Smooth muscle cell (in vitro differentiated cells): Measurements from ENCODE around the gene CCNF. TPM values are rescaled to one million over a fixed set of nuclear protein-coding genes. Genes with fewer than 3 reads are reported as not detected.

ENCODE experiments used
- DNase-seq: peaks from one replicate; lab custom pipeline; 2025; ENCODE audit not compliant: unreplicated experiment; lab: John Stamatoyannopoulos, UW
- H2AFZ ChIP-seq: fragments of 200-600 bp; sonication (generic); 2 replicates; pipeline ENCODE4 v1.6.0; 2016; ENCODE audit warnings: antibody characterized with exemption, low read depth, mild to moderate bottlenecking
- H3F3A ChIP-seq: fragments of 200-600 bp; sonication (generic); 2 replicates; pipeline ENCODE4 v1.6.0; 2017; ENCODE audit warnings: antibody characterized with exemption, low read depth
- H3K27ac ChIP-seq: fragments of 200-600 bp; sonication (generic); 2 replicates; pipeline ENCODE4 v1.5.1; 2016; ENCODE audit warnings: low read depth, mild to moderate bottlenecking
- H3K27me3 ChIP-seq: fragments of 200-600 bp; sonication (generic); 2 replicates; pipeline ENCODE4 v1.6.1; 2016; ENCODE audit warnings: low read depth, mild to moderate bottlenecking
- H3K36me3 ChIP-seq: fragments of 200-600 bp; sonication (generic); 2 replicates; pipeline ENCODE4 v1.5.1; 2016; ENCODE audit warnings: low read depth
- H3K4me1 ChIP-seq: fragments of 200-600 bp; sonication (generic); 2 replicates; pipeline ENCODE4 v1.5.1; 2016; ENCODE audit warnings: low read depth
- H3K4me2 ChIP-seq: fragments of 200-600 bp; sonication (generic); 2 replicates; pipeline ENCODE4 v1.6.0; 2016; ENCODE audit warnings: mild to moderate bottlenecking
- H3K4me3 ChIP-seq: fragments of 200-600 bp; sonication (generic); 2 replicates; pipeline ENCODE4 v1.5.1; 2016; ENCODE audit warnings: mild to moderate bottlenecking
- H3K79me2 ChIP-seq: fragments of 200-600 bp; sonication (generic); 2 replicates; pipeline ENCODE4 v1.6.0; 2016; ENCODE audit warnings: low read depth, mild to moderate bottlenecking
- H3K9ac ChIP-seq: fragments of 200-600 bp; sonication (generic); 2 replicates; pipeline ENCODE4 v1.6.0; 2016; ENCODE audit warnings: low read depth
- H3K9me3 ChIP-seq: fragments of 200-600 bp; sonication (generic); replicated peaks from 2 replicates; pipeline ENCODE4 v1.5.1; 2016; ENCODE audit warnings: low read depth
- H4K20me1 ChIP-seq: fragments of 200-600 bp; sonication (generic); 2 replicates; pipeline ENCODE4 v1.6.0; 2016; ENCODE audit warnings: low read depth
- CTCF ChIP-seq: fragments of 200-600 bp; sonication (generic); IDR thresholded peaks from 2 replicates; pipeline ENCODE4 v1.5.1; 2017; ENCODE audit warnings: borderline replicate concordance, mild to moderate bottlenecking, antibody characterized with exemption; ENCODE audit not compliant: insufficient read depth, poor library complexity, severe bottlenecking
- WGBS: methylation state at CpG from one replicate; pipeline ENCODE4 v1.1.7; 2016; ENCODE audit warnings: low lambda C conversion rate; 5-methylcytosine and 5-hydroxymethylcytosine counted together
- polyA plus RNA-seq: library from polyadenylated mRNA; unstranded; fragments of >200 nt; fragmentation: Nextera tagmentation; extraction: Ambion mirVana; gene quantifications from 2 replicates; pipeline ENCODE4 v1.2.1, GENCODE V29; 2016
- total RNA-seq: library from RNA; depleted of rRNA; stranded (reverse); fragments of >200 nt; gene quantifications from 2 replicates; pipeline ENCODE4 v1.2.3, GENCODE V29; 2014

CCNF gene
- total and polyA plus RNA-seq, 2 experiments from 2014 or later: 3.6 to 12.8 TPM

- Histone ChIP-seq H3K27ac (no peak overlapping the region), H3K9me3 (no peaks in the 10 kb centered on the region), H3K4me3 (no peak overlapping the region), H3K4me1 (no peaks in the 10 kb centered on the region), H3F3A (no peaks in the 10 kb centered on the region), H2AFZ (no peak overlapping the region), H4K20me1 (no peaks in the 10 kb centered on the region), H3K27me3 (no peaks in the 10 kb centered on the region), H3K36me3 (no peaks in the 10 kb centered on the region), H3K9ac (no peak overlapping the region), H3K79me2 (no peaks in the 10 kb centered on the region), H3K4me2 (no peak overlapping the region)
- no peak for TF ChIP-seq CTCF
- DNase-seq: no peak
- 97% methylated on average over 19 of the region's 19 CpGs for WGBS
Observed at GRCh38 chr16:2450975-2451381, 21.7 kb downstream of the CCNF start.

GRCh38 chr16:2451851-2452320 lies 22.6 kb downstream of the CCNF start:
- H3K9ac ChIP-seq: no peak overlapping the region
- H3K27me3 ChIP-seq: no peaks in the 10 kb centered on the region
- no peaks in the 10 kb centered on the region for H3K4me1 ChIP-seq
- no peaks in the 10 kb centered on the region for H3K79me2 ChIP-seq
- 98% methylated on average over 18 of the region's 18 CpGs for WGBS
- TF ChIP-seq CTCF: no peak
- no peak overlapping the region for H2AFZ ChIP-seq
- no peaks in the 10 kb centered on the region for H3F3A ChIP-seq
- H4K20me1 ChIP-seq: no peaks in the 10 kb centered on the region
- DNase-seq: no peak
- no peak overlapping the region for H3K4me2 ChIP-seq
- no peak overlapping the region for H3K4me3 ChIP-seq
- H3K9me3 ChIP-seq: no peaks in the 10 kb centered on the region
- no peaks in the 10 kb centered on the region for H3K36me3 ChIP-seq
- H3K27ac ChIP-seq: no peak overlapping the region

- no peak overlapping the region for H2AFZ ChIP-seq
- 96% methylated on average over 8 of the region's 8 CpGs for WGBS
- H3F3A ChIP-seq: no peaks in the 10 kb centered on the region
- H4K20me1 ChIP-seq: no peaks in the 10 kb centered on the region
- no peaks in the 10 kb centered on the region for H3K4me1 ChIP-seq
- no peak overlapping the region for H3K27ac ChIP-seq
- no peaks in the 10 kb centered on the region for H3K27me3 ChIP-seq
- H3K9me3 ChIP-seq: no peaks in the 10 kb centered on the region
- DNase-seq: no peak
- no peak overlapping the region for H3K9ac ChIP-seq
- H3K4me3 ChIP-seq: no peak overlapping the region
- H3K79me2 ChIP-seq: no peaks in the 10 kb centered on the region
- TF ChIP-seq CTCF: no peak
- no peak overlapping the region for H3K4me2 ChIP-seq
- H3K36me3 ChIP-seq: no peaks in the 10 kb centered on the region
Observed at GRCh38 chr16:2452650-2453049, 23.4 kb downstream of the CCNF start.

- Histone ChIP-seq H3K4me2 (no peak overlapping the region), H3K27ac (no peak overlapping the region), H3K79me2 (no peaks in the 10 kb centered on the region), H3K4me3 (no peak overlapping the region), H3K9ac (no peak overlapping the region), H3K9me3 (no peaks in the 10 kb centered on the region), H3K27me3 (no peaks in the 10 kb centered on the region), H3K4me1 (peaks cover under 1% of the 10 kb centered on the region), H4K20me1 (no peaks in the 10 kb centered on the region), H3K36me3 (no peaks in the 10 kb centered on the region), H2AFZ (no peak overlapping the region), H3F3A (no peaks in the 10 kb centered on the region)
- WGBS: 98% methylated on average over 28 of the region's 28 CpGs
- no peak for TF ChIP-seq CTCF
- DNase-seq: no peak
Observed at GRCh38 chr16:2455081-2455845, 26.0 kb downstream of the CCNF start.
